ENCODE data around the gene MAPKBP1. TPM values are rescaled to one million over a fixed set of nuclear protein-coding genes. Genes with fewer than 3 reads are reported as not detected.

The MAPKBP1 gene
- total RNA-seq, 1 donor, result 61.9 TPM

GRCh38 chr15:41824062-41824745 is 49.9 kb downstream of the MAPKBP1 start:
- DNase-seq (ENCODE audit: low read depth in 2 of 3, low spot score in 2 of 3), result no peak

GRCh38 chr15:41825145-41825544 is 50.9 kb downstream of the MAPKBP1 start:
- no peak for DNase-seq (ENCODE audit: low read depth in 2 of 3, low spot score in 2 of 3)

- no peak for DNase-seq (ENCODE audit: low read depth in 2 of 3, low spot score in 2 of 3)
Observed at GRCh38 chr15:41825572-41826535, 51.6 kb downstream of the MAPKBP1 start.

GRCh38 chr15:41827290-41827879 is 53.1 kb downstream of the MAPKBP1 start:
- DNase-seq (ENCODE audit: low read depth in 2 of 3, low spot score in 2 of 3), result peak; percentile 16 to 33 (median 23)

- peak; percentile 84 to 88 (median 86) for DNase-seq (ENCODE audit: low read depth in 2 of 3, low spot score in 2 of 3)
Observed at GRCh38 chr15:41827880-41828806, 53.9 kb downstream of the MAPKBP1 start, which contains the start of gene JMJD7. TSS of gene JMJD7 (plus strand) at chr15:41828092. CDS start at chr15:41828125, 33 bp downstream.

- no peak for DNase-seq (ENCODE audit: low read depth in 2 of 3, low spot score in 2 of 3)
Observed at GRCh38 chr15:41828807-41829141, 54.5 kb downstream of the MAPKBP1 start.

GRCh38 chr15:41829959-41830646 is 55.8 kb downstream of the MAPKBP1 start:
- no peak for DNase-seq (ENCODE audit: low read depth in 2 of 3, low spot score in 2 of 3)

GRCh38 chr15:41831291-41831690 is 57.0 kb downstream of the MAPKBP1 start:
- peak in 1 of 3 donors; percentile 59 for DNase-seq (ENCODE audit: low read depth in 2 of 3, low spot score in 2 of 3)

- no peak for DNase-seq (ENCODE audit: low read depth in 2 of 3, low spot score in 2 of 3)
Observed at GRCh38 chr15:41832208-41832607, 57.9 kb downstream of the MAPKBP1 start.

- DNase-seq (ENCODE audit: low read depth in 2 of 3, low spot score in 2 of 3), result no peak
Observed at GRCh38 chr15:41832875-41833274, 58.6 kb downstream of the MAPKBP1 start.

GRCh38 chr15:41834096-41834495 is 59.8 kb downstream of the MAPKBP1 start:
- DNase-seq (ENCODE audit: low read depth in 2 of 3, low spot score in 2 of 3), result no peak

GRCh38 chr15:41836073-41836472 is 61.8 kb downstream of the MAPKBP1 start:
- no peak for DNase-seq (ENCODE audit: low read depth in 2 of 3, low spot score in 2 of 3)

GRCh38 chr15:41836713-41837454 is 62.6 kb downstream of the MAPKBP1 start:
- DNase-seq (ENCODE audit: low read depth in 2 of 3, low spot score in 2 of 3), result no peak

- DNase-seq (ENCODE audit: low read depth in 2 of 3, low spot score in 2 of 3), result no peak
Observed at GRCh38 chr15:41838400-41838897, 64.2 kb downstream of the MAPKBP1 start, which contains the start of gene PLA2G4B. TSS of gene PLA2G4B (plus strand) at chr15:41838847. CDS start at chr15:41838914, 67 bp downstream.

- DNase-seq (ENCODE audit: low read depth in 2 of 3, low spot score in 2 of 3), result no peak
Observed at GRCh38 chr15:41839781-41840491, 65.7 kb downstream of the MAPKBP1 start.

- no peak for DNase-seq (ENCODE audit: low read depth in 2 of 3, low spot score in 2 of 3)
Observed at GRCh38 chr15:41840673-41841072, 66.4 kb downstream of the MAPKBP1 start.

GRCh38 chr15:41841131-41841530 is 66.8 kb downstream of the MAPKBP1 start:
- no peak for DNase-seq (ENCODE audit: low read depth in 2 of 3, low spot score in 2 of 3)

- DNase-seq (ENCODE audit: low read depth in 2 of 3, low spot score in 2 of 3), result no peak
Observed at GRCh38 chr15:41842229-41842628, 67.9 kb downstream of the MAPKBP1 start.
